Measurements from ENCODE around the gene CACNA2D1. TPM values are rescaled to one million over a fixed set of nuclear protein-coding genes. Genes with fewer than 3 reads are reported as not detected.

Gene CACNA2D1
- total and polyA plus RNA-seq, 4 donors, result 1.1 to 33.4 (median 6.5) TPM

DNA sequence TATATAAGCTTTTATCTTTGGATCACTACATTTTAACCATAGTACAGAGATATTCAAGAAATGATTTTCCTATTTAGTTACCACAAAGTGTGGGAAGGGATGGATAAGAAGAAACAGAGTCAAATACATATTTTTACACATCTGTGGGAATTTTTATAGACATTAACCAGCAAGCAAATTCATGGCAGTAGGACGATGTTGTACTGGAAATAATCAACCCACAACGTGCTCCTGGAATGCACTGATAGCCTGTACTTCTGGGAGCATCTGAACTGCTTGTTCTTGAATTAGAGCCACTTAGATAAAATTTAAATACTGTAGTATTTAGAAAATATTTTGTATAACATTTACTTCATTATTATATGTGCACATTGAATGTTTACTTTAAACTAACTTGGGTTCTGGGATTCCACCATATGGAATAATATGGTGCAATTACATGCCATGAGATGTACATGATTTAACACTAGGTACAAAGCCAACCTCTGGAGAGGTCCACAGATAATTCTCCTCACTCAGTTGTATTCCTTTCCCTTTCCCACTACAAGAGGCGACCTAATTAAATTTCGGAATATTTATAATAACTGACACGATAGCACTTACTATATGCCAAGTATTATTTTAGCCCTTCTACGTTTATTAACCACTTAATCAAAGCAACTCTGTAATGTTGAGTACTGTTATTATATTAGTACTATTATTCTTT is 508.8 kb downstream of the CACNA2D1 start:
- H3K27me3 ChIP-seq (ENCODE audit: control insufficient read depth in 3 of 3, insufficient read depth in 3 of 3, low read length in 2 of 3), result no peaks in the 10 kb centered on the region
- no peak overlapping the region for H3K27ac ChIP-seq (ENCODE audit: low read depth in 1 of 2, low read length in 1 of 2)
- no peaks in the 10 kb centered on the region for H3K36me3 ChIP-seq (ENCODE audit: control insufficient read depth in 4 of 4, insufficient read depth in 4 of 4, low read length in 4 of 4)
- no peak overlapping the region for H3K4me3 ChIP-seq
- TF ChIP-seq, protein P1, sequence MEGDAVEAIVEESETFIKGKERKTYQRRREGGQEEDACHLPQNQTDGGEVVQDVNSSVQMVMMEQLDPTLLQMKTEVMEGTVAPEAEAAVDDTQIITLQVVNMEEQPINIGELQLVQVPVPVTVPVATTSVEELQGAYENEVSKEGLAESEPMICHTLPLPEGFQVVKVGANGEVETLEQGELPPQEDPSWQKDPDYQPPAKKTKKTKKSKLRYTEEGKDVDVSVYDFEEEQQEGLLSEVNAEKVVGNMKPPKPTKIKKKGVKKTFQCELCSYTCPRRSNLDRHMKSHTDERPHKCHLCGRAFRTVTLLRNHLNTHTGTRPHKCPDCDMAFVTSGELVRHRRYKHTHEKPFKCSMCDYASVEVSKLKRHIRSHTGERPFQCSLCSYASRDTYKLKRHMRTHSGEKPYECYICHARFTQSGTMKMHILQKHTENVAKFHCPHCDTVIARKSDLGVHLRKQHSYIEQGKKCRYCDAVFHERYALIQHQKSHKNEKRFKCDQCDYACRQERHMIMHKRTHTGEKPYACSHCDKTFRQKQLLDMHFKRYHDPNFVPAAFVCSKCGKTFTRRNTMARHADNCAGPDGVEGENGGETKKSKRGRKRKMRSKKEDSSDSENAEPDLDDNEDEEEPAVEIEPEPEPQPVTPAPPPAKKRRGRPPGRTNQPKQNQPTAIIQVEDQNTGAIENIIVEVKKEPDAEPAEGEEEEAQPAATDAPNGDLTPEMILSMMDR (IDR thresholded peaks at IDR 0.05; ENCODE audit: control extremely low read depth, extremely low read depth), result no peak
- 81 to 96% methylated on average over 6 of the region's 6 CpGs for WGBS, 2 donors
- no peaks in the 10 kb centered on the region for H3K9me3 ChIP-seq (ENCODE audit: control insufficient read depth in 4 of 4, insufficient read depth in 3 of 4, low read length in 3 of 4)
- DNase-seq (no peak), ATAC-seq (ENCODE audit: insufficient read depth, low FRiP score) (no peak)
- H3K4me1 ChIP-seq (ENCODE audit: control insufficient read depth in 5 of 5, insufficient read depth in 5 of 5, low read length in 5 of 5), result peaks cover 0 to 3% (median 0%) of the 10 kb centered on the region in 5 donors
- H3K9ac ChIP-seq (ENCODE audit: insufficient read depth in 1 of 2, low read length in 2 of 2), result no peak overlapping the region

DNA sequence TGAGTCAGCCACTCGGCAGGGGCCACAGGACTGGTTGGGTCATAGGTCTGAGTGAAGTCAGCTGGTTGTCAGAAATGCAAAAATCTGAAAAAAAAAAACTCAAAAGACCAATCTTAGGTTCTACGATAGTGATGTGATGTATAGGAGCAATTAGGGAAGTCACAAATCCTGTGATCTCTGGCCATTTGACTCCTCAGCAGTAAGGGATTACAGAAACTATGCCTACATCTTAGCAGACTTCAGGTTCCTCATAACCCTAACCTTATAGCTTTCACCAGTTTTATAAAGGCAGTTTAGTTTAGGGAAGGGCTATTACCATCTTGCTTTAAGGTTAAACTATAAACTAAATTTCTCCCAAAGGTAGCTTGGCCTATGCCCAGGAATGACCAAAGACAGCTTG is 510.6 kb downstream of the CACNA2D1 start:
- Histone ChIP-seq H3K27ac (ENCODE audit: low read depth in 1 of 2, low read length in 1 of 2) (no peak overlapping the region), H3K4me1 (ENCODE audit: control insufficient read depth in 5 of 5, insufficient read depth in 5 of 5, low read length in 5 of 5) (no peaks in the 10 kb centered on the region), H3K27me3 (ENCODE audit: control insufficient read depth in 3 of 3, insufficient read depth in 3 of 3, low read length in 2 of 3) (no peaks in the 10 kb centered on the region), H3K9ac (ENCODE audit: insufficient read depth in 1 of 2, low read length in 2 of 2) (no peak overlapping the region), H3K36me3 (ENCODE audit: control insufficient read depth in 4 of 4, insufficient read depth in 4 of 4, low read length in 4 of 4) (no peaks in the 10 kb centered on the region), H3K9me3 (ENCODE audit: control insufficient read depth in 4 of 4, insufficient read depth in 3 of 4, low read length in 3 of 4) (no peaks in the 10 kb centered on the region), H3K4me3 (no peak overlapping the region)
- TF ChIP-seq, protein P1 (IDR thresholded peaks at IDR 0.05; ENCODE audit: control extremely low read depth, extremely low read depth), result no peak
- 64 to 93% methylated on average over 2 of the region's 2 CpGs for WGBS, 2 donors
- ATAC-seq (ENCODE audit: insufficient read depth, low FRiP score), result no peak
- no peak for DNase-seq

DNA sequence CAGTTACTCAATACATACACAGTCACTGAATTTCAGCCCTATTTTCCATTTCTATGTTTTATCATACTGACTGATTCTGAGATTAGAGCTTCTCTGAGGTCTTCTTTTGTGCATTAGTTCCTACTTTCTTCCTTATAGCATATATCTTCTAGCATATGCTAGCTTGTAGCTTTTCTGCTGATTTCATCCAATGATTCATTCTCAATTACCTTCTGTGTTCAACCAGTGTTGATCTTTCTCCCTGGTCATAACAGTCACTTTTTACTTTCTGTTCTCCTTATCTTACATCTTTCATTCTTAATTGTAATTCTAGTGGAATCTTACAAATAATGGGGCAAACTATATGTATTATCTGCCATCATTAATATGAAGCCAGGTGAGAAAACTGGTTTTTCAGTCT is 514.2 kb downstream of the CACNA2D1 start:
- Histone ChIP-seq H3K36me3 (ENCODE audit: control insufficient read depth in 4 of 4, insufficient read depth in 4 of 4, low read length in 4 of 4) (no peaks in the 10 kb centered on the region), H3K27ac (ENCODE audit: low read depth in 1 of 2, low read length in 1 of 2) (no peak overlapping the region), H3K9ac (ENCODE audit: insufficient read depth in 1 of 2, low read length in 2 of 2) (no peak overlapping the region), H3K27me3 (ENCODE audit: control insufficient read depth in 3 of 3, insufficient read depth in 3 of 3, low read length in 2 of 3) (no peaks in the 10 kb centered on the region), H3K9me3 (ENCODE audit: control insufficient read depth in 4 of 4, insufficient read depth in 3 of 4, low read length in 3 of 4) (no peaks in the 10 kb centered on the region), H3K4me1 (ENCODE audit: control insufficient read depth in 5 of 5, insufficient read depth in 5 of 5, low read length in 5 of 5) (no peaks in the 10 kb centered on the region), H3K4me3 (no peak overlapping the region)
- TF ChIP-seq, protein P1 (IDR thresholded peaks at IDR 0.05; ENCODE audit: control extremely low read depth, extremely low read depth), result no peak
- DNase-seq, result no peak
- ATAC-seq (ENCODE audit: insufficient read depth, low FRiP score), result no peak

DNA sequence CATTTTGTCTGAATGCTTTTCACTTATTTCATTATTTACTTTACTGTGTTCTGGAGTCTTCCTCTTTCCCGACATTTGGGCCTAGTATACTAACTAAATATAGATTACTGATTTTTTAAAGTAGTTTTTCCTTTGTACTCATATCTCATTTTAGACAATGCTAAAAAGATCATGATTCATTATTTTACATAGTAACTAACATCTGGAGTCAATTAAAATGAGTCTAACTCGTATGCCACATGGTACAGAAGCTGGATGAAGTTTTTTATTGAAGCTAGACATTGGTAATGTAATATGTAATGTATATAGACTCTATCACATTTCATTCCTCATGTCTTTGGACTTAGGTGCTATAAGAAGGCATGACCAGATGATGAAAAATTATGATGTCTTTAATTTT is 517.4 kb downstream of the CACNA2D1 start:
- WGBS, 2 donors, result 59 to 83% methylated on average over 2 of the region's 2 CpGs
- Histone ChIP-seq H3K27ac (ENCODE audit: low read depth in 1 of 2, low read length in 1 of 2) (no peak overlapping the region), H3K9ac (ENCODE audit: insufficient read depth in 1 of 2, low read length in 2 of 2) (no peak overlapping the region), H3K4me1 (ENCODE audit: control insufficient read depth in 5 of 5, insufficient read depth in 5 of 5, low read length in 5 of 5) (no peaks in the 10 kb centered on the region), H3K9me3 (ENCODE audit: control insufficient read depth in 4 of 4, insufficient read depth in 3 of 4, low read length in 3 of 4) (no peaks in the 10 kb centered on the region), H3K36me3 (ENCODE audit: control insufficient read depth in 4 of 4, insufficient read depth in 4 of 4, low read length in 4 of 4) (no peaks in the 10 kb centered on the region), H3K27me3 (ENCODE audit: control insufficient read depth in 3 of 3, insufficient read depth in 3 of 3, low read length in 2 of 3) (no peaks in the 10 kb centered on the region), H3K4me3 (no peak overlapping the region)
- TF ChIP-seq, protein P1 (IDR thresholded peaks at IDR 0.05; ENCODE audit: control extremely low read depth, extremely low read depth), result no peak
- ATAC-seq (ENCODE audit: insufficient read depth, low FRiP score) (no peak), DNase-seq (no peak)

All from lung (tissue), 12 donors.